HCT116 (cell line): ENCODE results near the gene PRPSAP1. TPM values are rescaled to one million over a fixed set of nuclear protein-coding genes. Genes with fewer than 3 reads are reported as not detected.

Experiments
- ATAC-seq: fragments of 200-7000 bp; cut with Tn5 transposase; 2 replicates; pipeline ENCODE4 v1.9.1; 2020; ENCODE audit warnings: mild to moderate bottlenecking, moderate library complexity
- BruUV-seq: library from RNA; stranded (reverse); fragments of 400-500 nt; replicated peaks from 2 replicates; lab custom pipeline; 2021; lab: Mats Ljungman, UMichigan
- CTCF ChIA-PET: fragments of 300-600 bp; sonication (Branson Sonifier 250); formaldehyde crosslinking; loops from one replicate; lab custom pipeline; 2021; ENCODE audit warnings: antibody characterized with exemption; lab: Charles Lee
- POLR2A ChIA-PET: fragments of 300-600, 350-600 bp; sonication (Branson Sonifier 250); formaldehyde crosslinking; loops from one replicate; lab custom pipeline; 2021; ENCODE audit warnings: antibody characterized with exemption; lab: Charles Lee
- RAD21 ChIA-PET, 2 experiments: fragments of 300-600 bp; sonication (Branson Sonifier 250); formaldehyde crosslinking; loops; one replicate each; lab custom pipeline; 2023; ENCODE audit warnings: low total read pairs in 2 of 2; ENCODE audit not compliant: uncharacterized antibody in 2 of 2, unreplicated experiment in 2 of 2, low non-redundant PET in 1 of 2; lab: Charles Lee
- DNase-seq: peaks from one replicate; pipeline ENCODE4 v3.0.0-alpha.2; 2010; ENCODE audit warnings: low read depth, low spot score
- H2AFZ ChIP-seq: fragments of 200-600 bp; shearing (Covaris generic), sonication (generic); 2 replicates; pipeline ENCODE4 v1.6.1; 2017; ENCODE audit warnings: low read depth, mixed run types, mixed read lengths, antibody characterized with exemption, low read length; ENCODE audit not compliant: poor library complexity, severe bottlenecking
- H3K27ac ChIP-seq: 2 replicates; pipeline ENCODE4 v1.5.1; 2012; ENCODE audit warnings: low read depth, low read length
- H3K27me3 ChIP-seq: fragments of 200-600 bp; sonication (generic); 2 replicates; pipeline ENCODE4 v1.6.1; 2016; ENCODE audit warnings: mixed run types, low read length, mixed read lengths; ENCODE audit not compliant: insufficient read depth
- H3K36me3 ChIP-seq, 2 experiments: fragments of 200-500 bp in 1 of 2; fragments of 200-600 bp in 1 of 2; sonication (Bioruptor generic) in 1 of 2; sonication (generic) in 1 of 2; 2 replicates each; pipeline versions ENCODE4 v1.5.1 to v1.6.1; 2014 to 2016; ENCODE audit warnings: low read length in 2 of 2, inconsistent platforms in 1 of 2, mixed read lengths in 1 of 2, mixed run types in 1 of 2; ENCODE audit not compliant: insufficient read depth in 2 of 2, control insufficient read depth in 1 of 2
- H3K4me1 ChIP-seq, 2 experiments: fragments of 200-600 bp in 1 of 2; sonication (generic) in 1 of 2; 2 replicates each; pipeline versions ENCODE4 v1.5.1 to v1.6.1; 2012 to 2017; ENCODE audit warnings: low read length in 2 of 2, inconsistent platforms in 1 of 2, mild to moderate bottlenecking in 1 of 2, mixed read lengths in 1 of 2, mixed run types in 1 of 2, moderate library complexity in 1 of 2; ENCODE audit not compliant: insufficient read depth in 2 of 2, control insufficient read depth in 1 of 2
- H3K4me2 ChIP-seq: fragments of 200-600 bp; sonication (generic); 2 replicates; pipeline ENCODE4 v1.6.1; 2017; ENCODE audit warnings: mixed run types, low read length, mixed read lengths
- H3K4me3 ChIP-seq, 2 experiments: fragments of 200-600 bp in 1 of 2; sonication (generic) in 1 of 2; replicated peaks in 1 of 2; 2 replicates each; pipeline ENCODE4 v1.5.1; 2011 to 2016; ENCODE audit warnings: low read length in 2 of 2, control low read depth in 1 of 2, low read depth in 1 of 2, mild to moderate bottlenecking in 1 of 2, mixed read lengths in 1 of 2, mixed run types in 1 of 2
- H3K79me2 ChIP-seq: fragments of 200-600 bp; sonication (generic); 2 replicates; pipeline ENCODE4 v1.6.1; 2017; ENCODE audit warnings: mild to moderate bottlenecking, mixed run types, low read length, moderate library complexity, mixed read lengths; ENCODE audit not compliant: insufficient read depth
- H3K9ac ChIP-seq: fragments of 200-600 bp; sonication (generic); 2 replicates; pipeline ENCODE4 v1.6.1; 2016; ENCODE audit warnings: low read length, mixed read lengths
- H3K9me2 ChIP-seq: fragments of 200-600 bp; sonication (generic), shearing (Covaris generic); 2 replicates; pipeline ENCODE4 v1.6.1; 2017; ENCODE audit warnings: mixed run types, mild to moderate bottlenecking, moderate library complexity; ENCODE audit not compliant: insufficient read depth
- H3K9me3 ChIP-seq, 2 experiments: fragments of 200-500 bp in 1 of 2; fragments of 200-600 bp in 1 of 2; sonication (Bioruptor generic) in 1 of 2; sonication (generic) in 1 of 2; 2 replicates each; pipeline ENCODE4 v1.6.1; 2014 to 2017; ENCODE audit warnings: low read length in 2 of 2, mixed read lengths in 2 of 2, inconsistent platforms in 1 of 2, low read depth in 1 of 2, mild to moderate bottlenecking in 1 of 2, mixed run types in 1 of 2, moderate library complexity in 1 of 2; ENCODE audit not compliant: control insufficient read depth in 1 of 2, insufficient read depth in 1 of 2
- H4K20me1 ChIP-seq: fragments of 200-600 bp; sonication (generic), shearing (Covaris generic); 2 replicates; pipeline ENCODE4 v1.6.1; 2017; ENCODE audit warnings: mixed run types, mild to moderate bottlenecking, moderate library complexity; ENCODE audit not compliant: insufficient read depth
- EZH2phosphoT487 ChIP-seq: fragments of 200-600 bp; IDR thresholded peaks from 2 replicates; pipeline ENCODE4 v1.6.1; 2018; ENCODE audit warnings: antibody characterized with exemption, borderline replicate concordance
- JUND ChIP-seq: IDR thresholded peaks from 2 replicates; pipeline ENCODE4 v1.6.1; 2012
- POLR2AphosphoS5 ChIP-seq: IDR thresholded peaks from 2 replicates; pipeline ENCODE4 v1.6.1; 2011; ENCODE audit warnings: mild to moderate bottlenecking, low read depth, low read length, moderate library complexity
- SIN3A ChIP-seq: IDR thresholded peaks from 2 replicates; pipeline ENCODE4 v1.6.1; 2012; ENCODE audit warnings: low read depth
- YY1 ChIP-seq: IDR thresholded peaks from 2 replicates; pipeline ENCODE4 v1.6.1; 2011; ENCODE audit warnings: low read length, low read depth, moderate library complexity, mild to moderate bottlenecking; ENCODE audit not compliant: insufficient replicate concordance; ENCODE audit errors: extremely low read depth
- ZFX ChIP-seq: fragments of 450-650 bp; IDR thresholded peaks from 2 replicates; pipeline ENCODE4 v1.6.1; 2017
- intact Hi-C: fragments of 100-400 bp; cut with micrococcal nuclease; formaldehyde crosslinking; loops from 2 replicates; pipeline ENCODE4 v1.10.0; 2022
- total RNA-seq: library from RNA; stranded (reverse); gene quantifications from one replicate; pipeline ENCODE4 v1.2.1, GENCODE V29; 2021; ENCODE audit not compliant: unreplicated experiment
- TF ChIP-seq, protein P1 (sequence below): IDR thresholded peaks from 2 replicates; pipeline ENCODE4 v1.6.1; 2012

The PRPSAP1 gene
- total RNA-seq, 1 experiment from 2014 or later, result 81.4 TPM

- Histone ChIP-seq H3K27me3 (no peaks in the 10 kb centered on the region), H2AFZ (no peak overlapping the region), H3K79me2 (peaks cover 24% of the 10 kb centered on the region), H3K27ac (peak overlapping the region; percentile 68; the same call in 1 of the 2 replicates), H4K20me1 (no peaks in the 10 kb centered on the region), H3K36me3 (peaks cover 3 to 15% of the 10 kb centered on the region in 2 experiments; a peak in 2 of 4 replicates), H3K9me2 (no peaks in the 10 kb centered on the region), H3K9ac (peak overlapping the region; percentile 74), H3K4me2 (peak overlapping the region; percentile 90), H3K4me3 (peak overlapping the region; percentile 70 to 82), H3K4me1 (peaks cover 25 to 39% of the 10 kb centered on the region in 2 experiments), H3K9me3 (no peaks in the 10 kb centered on the region)
- ChIA-PET RAD21 (interaction anchor here in 1 of 2 experiments (0.6 to 1.4 kb wide), 2 partner anchors 14 to 84 kb away, joined by 3 to 5 read pairs; no protein-coding TSS in a partner anchor), POLR2A (interaction anchor here (1.0 to 1.9 kb wide), 5 partner anchors 9 to 80 kb away, joined by 3 to 17 read pairs (median 5); no protein-coding TSS in a partner anchor), CTCF (interaction anchor here (1.2 to 3.4 kb wide), 5 partner anchors 14 to 360 kb away, joined by 3 to 34 read pairs (median 4); no protein-coding TSS in a partner anchor)
- ATAC-seq (peak; percentile 9; the same call in 1 of the 2 replicates), DNase-seq (no peak)
- TF ChIP-seq, protein P1, sequence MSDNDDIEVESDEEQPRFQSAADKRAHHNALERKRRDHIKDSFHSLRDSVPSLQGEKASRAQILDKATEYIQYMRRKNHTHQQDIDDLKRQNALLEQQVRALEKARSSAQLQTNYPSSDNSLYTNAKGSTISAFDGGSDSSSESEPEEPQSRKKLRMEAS, result peak; percentile 58; the same call in 1 of the 2 replicates
- TF ChIP-seq SIN3A (peak; percentile 60), YY1 (peak; percentile 87), EZH2phosphoT487 (no peak), JUND (no peak), POLR2AphosphoS5 (0 out of 2 replicates have a peak, but pooled peaks have one; percentile 2), ZFX (peak; percentile 57; the same call in 1 of the 2 replicates)
- BruUV-seq, result no TSS peak
- intact Hi-C loops, result no loop called here
Measured at GRCh38 chr17:76265624-76266243, 88.0 kb downstream of the PRPSAP1 start.
